ENCODE measurements around the gene JARID2. TPM values are rescaled to one million over a fixed set of nuclear protein-coding genes. Genes with fewer than 3 reads are reported as not detected.

The JARID2 gene
- total and polyA plus RNA-seq, 9 of the 15 experiments (the other 6 are each of a cell fraction or from before 2014, with no cell fraction given) = 5.0 to 29.0 (median 15.6) TPM

- TF ChIP-seq, protein P1, sequence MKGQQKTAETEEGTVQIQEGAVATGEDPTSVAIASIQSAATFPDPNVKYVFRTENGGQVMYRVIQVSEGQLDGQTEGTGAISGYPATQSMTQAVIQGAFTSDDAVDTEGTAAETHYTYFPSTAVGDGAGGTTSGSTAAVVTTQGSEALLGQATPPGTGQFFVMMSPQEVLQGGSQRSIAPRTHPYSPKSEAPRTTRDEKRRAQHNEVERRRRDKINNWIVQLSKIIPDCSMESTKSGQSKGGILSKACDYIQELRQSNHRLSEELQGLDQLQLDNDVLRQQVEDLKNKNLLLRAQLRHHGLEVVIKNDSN (CRISPR knock-in tag; IDR thresholded peaks at IDR 0.05) = no peak
- TF ChIP-seq GATA2 (CRISPR knock-in tag; IDR thresholded peaks at IDR 0.05) (peak; percentile 66; the same call in 1 of the 2 replicates), HDAC1 (IDR thresholded peaks at IDR 0.05) (peak; percentile 5 to 92; a peak in 3 of 4 replicates), TBP (optimal IDR thresholded peaks at IDR 0.05; ENCODE audit: low read depth, low read length) (peak; percentile 50), GTF2E2 (tag; IDR thresholded peaks at IDR 0.05) (no peak), PML (IDR thresholded peaks at IDR 0.05; ENCODE audit: low read length) (peak; percentile 90), EZH2 (IDR thresholded peaks at IDR 0.05; ENCODE audit: borderline replicate concordance, low read depth, low read length) (no peak), RBBP5 (IDR thresholded peaks at IDR 0.05; ENCODE audit: borderline replicate concordance, insufficient read depth, low read length, poor library complexity, severe bottlenecking) (peak; percentile 55), DLX4 (CRISPR knock-in tag; IDR thresholded peaks at IDR 0.05) (no peak), LEF1 (IDR thresholded peaks at IDR 0.05) (peak; percentile 88), MLX (CRISPR knock-in tag; conservative IDR thresholded peaks at IDR 0.05) (no peak), TAF9B (IDR thresholded peaks at IDR 0.05; ENCODE audit: partially characterized antibody) (peak; percentile 66), ZNF217 (CRISPR knock-in tag; IDR thresholded peaks at IDR 0.05) (no peak), MEIS2 (IDR thresholded peaks at IDR 0.05; ENCODE audit: partially characterized antibody) (no peak), BRD4 (IDR thresholded peaks at IDR 0.05) (0 out of 2 replicates have a peak, but pooled peaks have one; percentile 54), TEAD4 (IDR thresholded peaks at IDR 0.05; ENCODE audit: low read length) (peak; percentile 95), TEAD4 (CRISPR knock-in tag; IDR thresholded peaks at IDR 0.05; ENCODE audit: borderline replicate concordance) (no peak), L3MBTL2 (IDR thresholded peaks at IDR 0.05) (peak; percentile 54; the same call in 1 of the 2 replicates), ETV6 (IDR thresholded peaks at IDR 0.05; ENCODE audit: borderline replicate concordance in 1 of 2, low read depth in 2 of 2, low read length in 1 of 2) (no peak; a peak in 2 of 4 replicates), ETV6 (CRISPR knock-in tag; IDR thresholded peaks at IDR 0.05; ENCODE audit: borderline replicate concordance) (no peak), CLOCK (CRISPR knock-in tag; IDR thresholded peaks at IDR 0.05; ENCODE audit: borderline replicate concordance) (no peak)
- TF ChIP-seq, protein P2, sequence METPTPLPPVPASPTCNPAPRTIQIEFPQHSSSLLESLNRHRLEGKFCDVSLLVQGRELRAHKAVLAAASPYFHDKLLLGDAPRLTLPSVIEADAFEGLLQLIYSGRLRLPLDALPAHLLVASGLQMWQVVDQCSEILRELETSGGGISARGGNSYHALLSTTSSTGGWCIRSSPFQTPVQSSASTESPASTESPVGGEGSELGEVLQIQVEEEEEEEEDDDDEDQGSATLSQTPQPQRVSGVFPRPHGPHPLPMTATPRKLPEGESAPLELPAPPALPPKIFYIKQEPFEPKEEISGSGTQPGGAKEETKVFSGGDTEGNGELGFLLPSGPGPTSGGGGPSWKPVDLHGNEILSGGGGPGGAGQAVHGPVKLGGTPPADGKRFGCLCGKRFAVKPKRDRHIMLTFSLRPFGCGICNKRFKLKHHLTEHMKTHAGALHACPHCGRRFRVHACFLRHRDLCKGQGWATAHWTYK (CRISPR knock-in tag; IDR thresholded peaks at IDR 0.05) = 0 out of 2 replicates have a peak, but pooled peaks have one; percentile 47
Measured at GRCh38 chr6:15299430-15300131, 53.7 kb downstream of the JARID2 start (continued).

Measured in K562 (cell line).